Measurements from ENCODE around the gene EXT2. TPM values are rescaled to one million over a fixed set of nuclear protein-coding genes. Genes with fewer than 3 reads are reported as not detected.

The EXT2 gene
- total and polyA plus RNA-seq, 2 experiments from 2014 or later: 99.8 to 209 TPM

DNA sequence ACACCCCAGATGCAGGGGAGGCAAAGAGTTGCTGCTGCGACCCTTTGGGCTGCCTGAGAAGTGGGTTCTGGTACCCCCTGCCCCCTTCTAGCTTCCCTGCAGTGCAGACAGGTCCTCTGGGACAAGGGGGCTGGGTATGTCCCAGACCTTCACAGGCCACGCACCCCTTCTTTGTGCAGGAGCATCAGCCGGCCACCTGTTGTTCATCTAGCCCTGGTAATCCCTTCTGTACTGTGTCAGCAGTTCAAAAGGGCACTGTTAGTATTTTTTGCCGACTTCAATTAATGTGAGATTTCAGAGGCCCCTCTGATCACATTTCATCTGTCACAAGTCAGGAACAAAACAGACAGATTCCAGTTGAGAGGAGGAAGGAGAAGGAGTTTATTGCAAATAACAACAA, 164.6 kb downstream of the EXT2 start:
- Histone ChIP-seq H4K20me1 (ENCODE audit: insufficient read depth) (no peaks in the 10 kb centered on the region), H3F3A (ENCODE audit: insufficient read depth) (no peaks in the 10 kb centered on the region), H3K9me2 (ENCODE audit: insufficient read depth) (no peaks in the 10 kb centered on the region), H3K36me3 (ENCODE audit: low read depth) (no peaks in the 10 kb centered on the region), H3K4me1 (ENCODE audit: insufficient read depth) (no peaks in the 10 kb centered on the region), H3K27ac (no peak overlapping the region), H3K79me2 (ENCODE audit: insufficient read depth) (no peaks in the 10 kb centered on the region), H3K9me3 (ENCODE audit: low read depth) (no peaks in the 10 kb centered on the region), H3K4me2 (ENCODE audit: unreplicated experiment) (no peak overlapping the region), H3K9ac (no peak overlapping the region), H2AFZ (no peak overlapping the region), H3K27me3 (replicated peaks; ENCODE audit: insufficient read depth) (no peaks in the 10 kb centered on the region; the same call in 1 of the 2 replicates), H3K4me3 (no peak overlapping the region)
- no peak for DNase-seq
- TF ChIP-seq EZH2phosphoT487 (IDR thresholded peaks at IDR 0.05; ENCODE audit: insufficient read depth, low read depth): no peak
- TF ChIP-seq EZH2 (IDR thresholded peaks at IDR 0.05; ENCODE audit: insufficient read depth, poor library complexity, severe bottlenecking): no peak
- WGBS, 2 experiments (ENCODE audit: low coverage in 1 of 2, low lambda C conversion rate in 2 of 2, missing lambda C conversion rate in 2 of 2): 59 to 70% methylated on average over 4 of the region's 4 CpGs
- in situ Hi-C loops (cut with MboI): no loop called here

DNA sequence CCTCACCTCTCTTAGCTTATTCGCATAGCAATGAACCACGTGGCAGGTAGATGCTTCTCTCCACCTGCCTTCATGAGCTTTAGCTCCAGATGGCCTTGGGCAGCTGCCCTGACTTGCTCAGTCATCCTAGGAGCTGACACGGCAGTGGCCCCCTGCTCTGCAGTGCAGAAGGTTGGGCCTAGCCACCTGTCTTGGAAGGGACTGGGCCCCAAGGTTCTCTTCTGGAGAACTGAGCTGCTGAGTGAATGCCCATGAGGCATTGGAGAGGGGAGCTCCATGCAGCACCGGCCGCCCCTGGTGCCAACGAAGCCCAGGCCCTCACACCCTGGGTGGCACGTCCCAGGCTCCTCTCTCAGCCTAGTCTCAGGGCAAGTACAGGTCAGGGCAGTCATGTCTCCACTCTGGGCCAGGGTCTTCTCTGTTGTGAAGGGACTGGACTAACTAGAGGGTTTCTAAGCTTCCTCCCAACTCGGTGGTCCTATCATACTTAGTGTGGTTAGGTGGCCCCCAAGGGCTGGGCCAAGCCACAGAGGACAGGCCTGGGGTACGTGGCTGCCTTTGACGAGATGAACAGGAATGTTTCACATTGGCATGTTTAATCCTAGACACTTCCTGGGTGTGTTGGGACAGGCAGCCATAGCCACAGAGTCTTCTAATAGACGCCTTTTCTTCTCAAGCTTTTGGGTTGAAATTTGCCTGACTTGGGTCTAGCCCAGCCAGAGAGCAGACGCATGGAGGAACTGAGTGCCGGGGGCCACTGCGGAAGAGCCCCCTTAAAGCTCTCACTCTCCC, 166.5 kb downstream of the EXT2 start:
- Histone ChIP-seq H3K4me1 (ENCODE audit: insufficient read depth) (no peaks in the 10 kb centered on the region), H3K79me2 (ENCODE audit: insufficient read depth) (no peaks in the 10 kb centered on the region), H2AFZ (no peak overlapping the region), H3K4me3 (no peak overlapping the region), H3K36me3 (ENCODE audit: low read depth) (no peaks in the 10 kb centered on the region), H3K27me3 (replicated peaks; ENCODE audit: insufficient read depth) (no peaks in the 10 kb centered on the region; the same call in 1 of the 2 replicates), H3K27ac (no peak overlapping the region), H3F3A (ENCODE audit: insufficient read depth) (no peaks in the 10 kb centered on the region), H3K9me3 (ENCODE audit: low read depth) (no peaks in the 10 kb centered on the region), H3K9me2 (ENCODE audit: insufficient read depth) (no peaks in the 10 kb centered on the region), H3K4me2 (ENCODE audit: unreplicated experiment) (no peak overlapping the region), H3K9ac (no peak overlapping the region), H4K20me1 (ENCODE audit: insufficient read depth) (no peaks in the 10 kb centered on the region)
- WGBS, 2 experiments (ENCODE audit: low coverage in 1 of 2, low lambda C conversion rate in 2 of 2, missing lambda C conversion rate in 2 of 2): 74% methylated on average over 14 of the region's 14 CpGs
- TF ChIP-seq EZH2 (IDR thresholded peaks at IDR 0.05; ENCODE audit: insufficient read depth, poor library complexity, severe bottlenecking): no peak
- no peak for TF ChIP-seq EZH2phosphoT487 (IDR thresholded peaks at IDR 0.05; ENCODE audit: insufficient read depth, low read depth)
- in situ Hi-C loops (cut with MboI): no loop called here
- DNase-seq: no peak

DNA sequence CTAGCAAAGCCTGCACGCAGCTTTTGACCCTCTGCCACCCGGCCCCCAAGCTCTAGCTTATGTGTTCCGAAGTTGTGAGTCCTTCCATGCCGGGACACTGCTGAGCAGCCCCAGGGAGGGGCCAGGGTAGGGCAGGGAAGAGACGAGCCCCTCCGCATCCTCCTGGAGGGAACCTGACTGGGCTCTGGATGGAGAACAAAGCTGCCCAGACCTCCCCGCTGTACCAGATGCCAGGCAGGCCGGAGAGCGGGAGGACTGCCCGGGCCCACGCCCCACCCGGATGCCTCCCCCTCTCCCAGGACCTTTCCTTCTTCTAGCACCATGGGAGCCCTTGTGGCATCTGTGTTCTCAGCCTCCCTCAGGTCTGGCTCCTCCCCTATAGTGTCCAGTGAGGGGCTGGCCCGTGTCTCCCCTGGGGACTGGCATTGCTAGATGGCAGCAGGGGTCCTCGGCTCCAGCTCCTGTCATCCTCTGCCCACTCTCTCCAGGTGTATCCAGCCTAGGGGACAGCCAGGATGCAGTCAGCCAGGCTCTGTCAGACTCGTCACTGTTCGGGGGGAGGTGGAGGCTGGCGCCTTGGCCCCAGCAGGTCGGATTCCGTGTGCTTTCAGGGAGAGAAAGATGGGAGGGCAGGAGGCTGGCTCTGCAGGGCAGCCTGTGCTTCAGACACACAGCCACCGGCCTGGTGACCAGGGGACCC, 168.4 kb downstream of the EXT2 start:
- Histone ChIP-seq H3K9me3 (ENCODE audit: low read depth) (no peaks in the 10 kb centered on the region), H3K4me2 (ENCODE audit: unreplicated experiment) (no peak overlapping the region), H3K9ac (no peak overlapping the region), H3K4me3 (no peak overlapping the region), H3K9me2 (ENCODE audit: insufficient read depth) (no peaks in the 10 kb centered on the region), H4K20me1 (ENCODE audit: insufficient read depth) (no peaks in the 10 kb centered on the region), H3K27ac (no peak overlapping the region), H3K4me1 (ENCODE audit: insufficient read depth) (no peaks in the 10 kb centered on the region), H3K27me3 (replicated peaks; ENCODE audit: insufficient read depth) (no peaks in the 10 kb centered on the region; the same call in 1 of the 2 replicates), H3K36me3 (ENCODE audit: low read depth) (no peaks in the 10 kb centered on the region), H3K79me2 (ENCODE audit: insufficient read depth) (no peaks in the 10 kb centered on the region), H2AFZ (no peak overlapping the region), H3F3A (ENCODE audit: insufficient read depth) (no peaks in the 10 kb centered on the region)
- in situ Hi-C loops (cut with MboI): no loop called here
- no peak for TF ChIP-seq EZH2 (IDR thresholded peaks at IDR 0.05; ENCODE audit: insufficient read depth, poor library complexity, severe bottlenecking)
- no peak for TF ChIP-seq EZH2phosphoT487 (IDR thresholded peaks at IDR 0.05; ENCODE audit: insufficient read depth, low read depth)
- no peak for DNase-seq
- WGBS, 2 experiments (ENCODE audit: low coverage in 1 of 2, low lambda C conversion rate in 2 of 2, missing lambda C conversion rate in 2 of 2): 74 to 78% methylated on average over 20 of the region's 20 CpGs

DNA sequence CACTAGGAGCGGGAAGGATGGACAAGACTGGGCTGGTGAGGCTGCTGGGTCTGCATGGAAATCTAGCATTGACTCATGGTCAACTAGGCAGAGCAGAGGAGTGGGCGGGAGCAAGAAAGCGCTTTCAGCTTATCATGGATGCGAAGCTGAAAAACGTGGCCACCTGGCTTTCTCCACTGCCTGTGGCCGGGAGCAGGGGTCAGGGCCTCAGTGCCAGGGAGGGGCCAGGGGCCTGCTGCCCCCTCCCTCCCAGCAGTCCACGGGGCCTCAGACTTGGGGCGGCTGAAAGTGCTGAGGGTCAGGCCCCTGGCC, 168.9 kb downstream of the EXT2 start:
- in situ Hi-C loops (cut with MboI): no loop called here
- Histone ChIP-seq H4K20me1 (ENCODE audit: insufficient read depth) (no peaks in the 10 kb centered on the region), H2AFZ (no peak overlapping the region), H3F3A (ENCODE audit: insufficient read depth) (no peaks in the 10 kb centered on the region), H3K9me3 (ENCODE audit: low read depth) (no peaks in the 10 kb centered on the region), H3K9ac (no peak overlapping the region), H3K9me2 (ENCODE audit: insufficient read depth) (no peaks in the 10 kb centered on the region), H3K27me3 (replicated peaks; ENCODE audit: insufficient read depth) (no peaks in the 10 kb centered on the region; the same call in 1 of the 2 replicates), H3K4me3 (no peak overlapping the region), H3K36me3 (ENCODE audit: low read depth) (no peaks in the 10 kb centered on the region), H3K4me1 (ENCODE audit: insufficient read depth) (no peaks in the 10 kb centered on the region), H3K4me2 (ENCODE audit: unreplicated experiment) (no peak overlapping the region), H3K27ac (no peak overlapping the region), H3K79me2 (ENCODE audit: insufficient read depth) (no peaks in the 10 kb centered on the region)
- WGBS, 2 experiments (ENCODE audit: low coverage in 1 of 2, low lambda C conversion rate in 2 of 2, missing lambda C conversion rate in 2 of 2): 82 to 87% methylated on average over 8 of the region's 8 CpGs
- DNase-seq: no peak
- TF ChIP-seq EZH2 (IDR thresholded peaks at IDR 0.05; ENCODE audit: insufficient read depth, poor library complexity, severe bottlenecking) (no peak), EZH2phosphoT487 (IDR thresholded peaks at IDR 0.05; ENCODE audit: insufficient read depth, low read depth) (no peak)
